Kidney glomerular epithelial cell (primary cell): ENCODE data around the gene PACS2.
"Not testable (repeated sequence)": the region's sequence is repeated elsewhere in the genome, so short reads cannot be mapped to it uniquely, and the experiment has no call there.

Experiments used
- DNase-seq: peaks from one replicate; lab custom pipeline; 2025; lab: John Stamatoyannopoulos, UW

The PACS2 gene

GRCh38 chr14:105288936-105289335, 25.6 kb upstream of the PACS2 start:
- not testable (repeated sequence) for DNase-seq

- no peak for DNase-seq
Observed at GRCh38 chr14:105290621-105291346, 23.8 kb upstream of the PACS2 start.

- no peak for DNase-seq
Observed at GRCh38 chr14:105292826-105293711, 21.5 kb upstream of the PACS2 start.

- no peak for DNase-seq
Observed at GRCh38 chr14:105294142-105294597, 20.4 kb upstream of the PACS2 start.

- DNase-seq, result not testable (repeated sequence)
Observed at GRCh38 chr14:105297311-105297710, 17.2 kb upstream of the PACS2 start.

GRCh38 chr14:105299654-105300541, 14.7 kb upstream of the PACS2 start:
- DNase-seq, result no peak

GRCh38 chr14:105300542-105301102, 13.9 kb upstream of the PACS2 start, which contains the start of gene BRF1:
Gene BRF1 (minus strand): TSS chr14:105301001. CDS start chr14:105300629, 372 bp downstream.
- peak; percentile 89 for DNase-seq

- DNase-seq, result peak; percentile 92
Observed at GRCh38 chr14:105301103-105301914, 13.2 kb upstream of the PACS2 start.

GRCh38 chr14:105301915-105302249, 12.7 kb upstream of the PACS2 start:
- DNase-seq, result not testable (repeated sequence)

GRCh38 chr14:105303949-105304348, 10.6 kb upstream of the PACS2 start:
- DNase-seq, result no peak

- DNase-seq, result no peak
Observed at GRCh38 chr14:105304565-105304964, 10.0 kb upstream of the PACS2 start.

GRCh38 chr14:105305345-105305744, 9.2 kb upstream of the PACS2 start:
- DNase-seq, result no peak

- DNase-seq, result no peak
Observed at GRCh38 chr14:105305791-105306190, 8.8 kb upstream of the PACS2 start.

GRCh38 chr14:105307052-105307727, 7.4 kb upstream of the PACS2 start:
- no peak for DNase-seq

- DNase-seq, result no peak
Observed at GRCh38 chr14:105309371-105309770, 5.2 kb upstream of the PACS2 start.

GRCh38 chr14:105311838-105312237, 2.7 kb upstream of the PACS2 start:
- DNase-seq, result no peak

GRCh38 chr14:105312973-105313372, 1.6 kb upstream of the PACS2 start:
- no peak for DNase-seq

GRCh38 chr14:105313381-105314286, 914 bp upstream of the PACS2 start:
- peak; percentile 9 for DNase-seq

- peak; percentile 22 for DNase-seq
Observed at GRCh38 chr14:105315211-105315721, 718 bp downstream of the PACS2 start.
